OCI-LY7 (cell line): Measurements from ENCODE around the gene MAPRE3.

Experiments
- EZH2phosphoT487 ChIP-seq: fragments of 200-600 bp; sonication (generic); IDR thresholded peaks from 2 replicates; pipeline ENCODE4 v1.6.1; 2018; ENCODE audit warnings: low read depth, borderline replicate concordance, mild to moderate bottlenecking, mixed run types, antibody characterized with exemption, low read length, moderate library complexity, mixed read lengths
- TF ChIP-seq, protein P1 (sequence below): fragments of 200-600 bp; sonication (generic); conservative IDR thresholded peaks from 2 replicates; pipeline ENCODE4 v1.5.1; 2014; ENCODE audit warnings: mild to moderate bottlenecking, antibody characterized with exemption, low read length, moderate library complexity, mixed read lengths

DNA sequence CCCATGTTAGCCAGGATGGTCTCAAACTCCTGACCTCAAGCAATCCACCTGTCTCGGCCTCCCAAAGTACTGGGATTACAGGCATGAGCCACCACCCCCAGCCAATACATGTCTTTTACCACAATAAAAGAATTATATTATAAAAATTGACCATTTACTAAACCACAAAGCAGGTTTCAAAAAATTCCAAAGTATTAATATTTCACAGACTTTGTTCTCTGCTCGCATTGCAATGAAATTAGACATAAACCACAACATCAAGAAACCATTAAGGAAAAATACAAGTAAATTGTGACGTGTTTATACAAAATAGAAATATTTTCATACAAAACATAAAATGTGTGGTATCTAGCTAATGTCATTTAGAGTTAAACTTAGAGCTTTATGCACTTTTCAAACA, 13.4 kb upstream of the MAPRE3 start:
- TF ChIP-seq, protein P1, sequence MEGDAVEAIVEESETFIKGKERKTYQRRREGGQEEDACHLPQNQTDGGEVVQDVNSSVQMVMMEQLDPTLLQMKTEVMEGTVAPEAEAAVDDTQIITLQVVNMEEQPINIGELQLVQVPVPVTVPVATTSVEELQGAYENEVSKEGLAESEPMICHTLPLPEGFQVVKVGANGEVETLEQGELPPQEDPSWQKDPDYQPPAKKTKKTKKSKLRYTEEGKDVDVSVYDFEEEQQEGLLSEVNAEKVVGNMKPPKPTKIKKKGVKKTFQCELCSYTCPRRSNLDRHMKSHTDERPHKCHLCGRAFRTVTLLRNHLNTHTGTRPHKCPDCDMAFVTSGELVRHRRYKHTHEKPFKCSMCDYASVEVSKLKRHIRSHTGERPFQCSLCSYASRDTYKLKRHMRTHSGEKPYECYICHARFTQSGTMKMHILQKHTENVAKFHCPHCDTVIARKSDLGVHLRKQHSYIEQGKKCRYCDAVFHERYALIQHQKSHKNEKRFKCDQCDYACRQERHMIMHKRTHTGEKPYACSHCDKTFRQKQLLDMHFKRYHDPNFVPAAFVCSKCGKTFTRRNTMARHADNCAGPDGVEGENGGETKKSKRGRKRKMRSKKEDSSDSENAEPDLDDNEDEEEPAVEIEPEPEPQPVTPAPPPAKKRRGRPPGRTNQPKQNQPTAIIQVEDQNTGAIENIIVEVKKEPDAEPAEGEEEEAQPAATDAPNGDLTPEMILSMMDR, result no peak
- no peak for TF ChIP-seq EZH2phosphoT487
